SK-N-SH (cell line): ENCODE results near the gene SMAP1. TPM values are rescaled to one million over a fixed set of nuclear protein-coding genes. Genes with fewer than 3 reads are reported as not detected.

Experiments used
- CTCF ChIA-PET: fragments of 300-600, 350-600 bp; formaldehyde crosslinking; extraction: SDS; loops from one replicate; lab custom pipeline; 2021; lab: Yijun Ruan, JAX
- POLR2A ChIA-PET: fragments of 350-600 bp; sonication (Branson Sonifier 250); formaldehyde crosslinking; extraction: SDS; loops from one replicate; lab custom pipeline; 2020; ENCODE audit warnings: antibody characterized with exemption, inconsistent platforms; lab: Yijun Ruan, JAX
- DNase-seq: peaks from one replicate; pipeline ENCODE4 v3.0.0; 2012
- H2AFZ ChIP-seq: fragments of 200-600 bp; sonication (generic); 2 replicates; pipeline ENCODE4 v1.8.1; 2016; ENCODE audit warnings: antibody characterized with exemption, mild to moderate bottlenecking, low read depth
- H3F3A ChIP-seq: fragments of 200-600 bp; sonication (generic); replicated peaks from 2 replicates; pipeline ENCODE3; 2016; ENCODE audit warnings: antibody characterized with exemption, mild to moderate bottlenecking; ENCODE audit not compliant: insufficient read depth
- H3K27ac ChIP-seq, 2 experiments: fragments of 200-500 bp in 1 of 2; fragments of 200-600 bp in 1 of 2; sonication (Bioruptor generic) in 1 of 2; sonication (generic), shearing (Covaris generic) in 1 of 2; 2 replicates each; pipeline versions ENCODE4 v1.5.1 to v1.6.1; 2014 to 2016; ENCODE audit warnings: low read depth in 2 of 2, inconsistent platforms in 1 of 2, low read length in 1 of 2, mild to moderate bottlenecking in 1 of 2, mixed read lengths in 1 of 2
- H3K27me3 ChIP-seq: fragments of 200-600 bp; sonication (generic), shearing (Covaris generic); 2 replicates; pipeline ENCODE4 v1.6.1; 2016; ENCODE audit warnings: mixed run types; ENCODE audit not compliant: insufficient read depth
- H3K36me3 ChIP-seq, 2 experiments: fragments of 200-500 bp in 1 of 2; fragments of 200-600 bp in 1 of 2; sonication (Bioruptor generic) in 1 of 2; sonication (generic) in 1 of 2; replicated peaks in 1 of 2; 2 replicates each; pipeline versions ENCODE3 to v1.5.1; 2014 to 2016; ENCODE audit warnings: low read length in 1 of 2, mild to moderate bottlenecking in 1 of 2; ENCODE audit not compliant: insufficient read depth in 2 of 2, control insufficient read depth in 1 of 2
- H3K4me1 ChIP-seq, 2 experiments: fragments of 200-500 bp in 1 of 2; fragments of 200-600 bp in 1 of 2; sonication (Bioruptor generic) in 1 of 2; sonication (generic), shearing (Covaris generic) in 1 of 2; 2 replicates each; pipeline versions ENCODE4 v1.5.1 to v1.6.1; 2014 to 2016; ENCODE audit warnings: low read depth in 1 of 2, low read length in 1 of 2, mixed run types in 1 of 2; ENCODE audit not compliant: insufficient read depth in 2 of 2, control insufficient read depth in 1 of 2
- H3K4me2 ChIP-seq: fragments of 200-600 bp; sonication (generic), shearing (Covaris generic); 2 replicates; pipeline ENCODE4 v1.6.1; 2017; ENCODE audit warnings: mixed run types
- H3K4me3 ChIP-seq, 2 experiments: fragments of 200-500 bp in 1 of 2; fragments of 200-600 bp in 1 of 2; sonication (Bioruptor generic) in 1 of 2; sonication (generic), shearing (Covaris generic) in 1 of 2; 2 replicates each; pipeline versions ENCODE4 v1.5.1 to v1.8.1; 2014 to 2016; ENCODE audit warnings: low read depth in 2 of 2, inconsistent platforms in 1 of 2, low read length in 1 of 2, mild to moderate bottlenecking in 1 of 2, mixed read lengths in 1 of 2, moderate library complexity in 1 of 2
- H3K79me2 ChIP-seq: fragments of 200-600 bp; sonication (generic); 2 replicates; pipeline ENCODE4 v1.8.1; 2017; ENCODE audit warnings: mild to moderate bottlenecking; ENCODE audit not compliant: insufficient read depth
- H3K9ac ChIP-seq: fragments of 200-600 bp; sonication (generic); 2 replicates; pipeline ENCODE4 v1.6.1; 2017; ENCODE audit warnings: mixed run types
- H3K9me2 ChIP-seq: fragments of 200-600 bp; sonication (generic); 2 replicates; pipeline ENCODE4 v1.6.1; 2017; ENCODE audit warnings: mixed run types
- H3K9me3 ChIP-seq: fragments of 200-600 bp; sonication (generic); 2 replicates; pipeline ENCODE4 v1.6.1; 2017; ENCODE audit warnings: mixed run types, mild to moderate bottlenecking, moderate library complexity
- H4K20me1 ChIP-seq: fragments of 200-600 bp; sonication (generic); 2 replicates; pipeline ENCODE4 v1.6.1; 2017; ENCODE audit warnings: mild to moderate bottlenecking, mixed run types; ENCODE audit not compliant: insufficient read depth
- FOSL2 ChIP-seq: IDR thresholded peaks from 2 replicates; pipeline ENCODE4 v1.4.0; 2012; ENCODE audit warnings: low read depth, mild to moderate bottlenecking, moderate library complexity, borderline replicate concordance
- FOXJ3 ChIP-seq: sonication (generic); formaldehyde crosslinking; IDR thresholded peaks from 2 replicates; pipeline ENCODE4 v1.5.1; 2020; ENCODE audit warnings: mild to moderate bottlenecking, missing genetic modification reagents
- FOXM1 ChIP-seq: IDR thresholded peaks from 2 replicates; pipeline ENCODE4 v1.4.0; 2012; ENCODE audit warnings: low read depth, mild to moderate bottlenecking
- GATA2 ChIP-seq: sonication (generic); formaldehyde crosslinking; IDR thresholded peaks from 2 replicates; pipeline ENCODE4 v1.5.0; 2020; ENCODE audit warnings: mild to moderate bottlenecking, missing genetic modification reagents
- IRF3 ChIP-seq: fragments of 150-350 bp; IDR thresholded peaks from 2 replicates; pipeline ENCODE4 v1.6.1; 2016; ENCODE audit warnings: mild to moderate bottlenecking, low read depth, low read length
- JUND ChIP-seq: IDR thresholded peaks from 2 replicates; pipeline ENCODE4 v1.4.0; 2012
- MXI1 ChIP-seq: IDR thresholded peaks from 2 replicates; pipeline ENCODE4 v1.6.1; 2012; ENCODE audit warnings: mild to moderate bottlenecking, low read depth, low read length, improper control_type of control experiment
- NRF1 ChIP-seq: IDR thresholded peaks from 2 replicates; pipeline ENCODE4 v1.6.1; 2012; ENCODE audit warnings: low read depth, mild to moderate bottlenecking, low read length
- POLR2AphosphoS5 ChIP-seq: IDR thresholded peaks from 2 replicates; pipeline ENCODE4 v1.6.1; 2012; ENCODE audit warnings: low read depth, low read length
- RCOR1 ChIP-seq: fragments of 150-350 bp; IDR thresholded peaks from 2 replicates; pipeline ENCODE4 v1.6.1; 2017; ENCODE audit warnings: antibody characterized with exemption, low read length
- RFX5 ChIP-seq: IDR thresholded peaks from 2 replicates; pipeline ENCODE4 v1.6.1; 2012; ENCODE audit warnings: mild to moderate bottlenecking, improper control_type of control experiment, low read length
- RXRA ChIP-seq: IDR thresholded peaks from 2 replicates; pipeline ENCODE4 v1.4.0; 2012; ENCODE audit warnings: low read depth, mild to moderate bottlenecking, borderline replicate concordance
- ZBTB33 ChIP-seq: IDR thresholded peaks from 2 replicates; pipeline ENCODE4 v1.4.0; 2012; ENCODE audit warnings: low read depth, borderline replicate concordance
- WGBS: methylation state at CpG from one replicate; pipeline ENCODE4 v1.1.6; 2017; ENCODE audit warnings: low lambda C conversion rate; 5-methylcytosine and 5-hydroxymethylcytosine counted together
- polyA plus RNA-seq, 3 experiments: library from polyadenylated mRNA; depleted of rRNA; stranded (reverse); fragments of >200 nt; gene quantifications; 2 replicates each; pipeline ENCODE4 v1.2.3, GENCODE V29; 2012
- TF ChIP-seq, protein P1 (sequence below): fragments of 200-600 bp; sonication (generic); IDR thresholded peaks from 2 replicates; pipeline ENCODE4 v1.6.1; 2017; ENCODE audit warnings: antibody characterized with exemption, mild to moderate bottlenecking, moderate library complexity

Gene SMAP1
- polyA plus RNA-seq, 1 of the 3 experiments (the other 2 are of a cell fraction): 12.6 TPM

DNA sequence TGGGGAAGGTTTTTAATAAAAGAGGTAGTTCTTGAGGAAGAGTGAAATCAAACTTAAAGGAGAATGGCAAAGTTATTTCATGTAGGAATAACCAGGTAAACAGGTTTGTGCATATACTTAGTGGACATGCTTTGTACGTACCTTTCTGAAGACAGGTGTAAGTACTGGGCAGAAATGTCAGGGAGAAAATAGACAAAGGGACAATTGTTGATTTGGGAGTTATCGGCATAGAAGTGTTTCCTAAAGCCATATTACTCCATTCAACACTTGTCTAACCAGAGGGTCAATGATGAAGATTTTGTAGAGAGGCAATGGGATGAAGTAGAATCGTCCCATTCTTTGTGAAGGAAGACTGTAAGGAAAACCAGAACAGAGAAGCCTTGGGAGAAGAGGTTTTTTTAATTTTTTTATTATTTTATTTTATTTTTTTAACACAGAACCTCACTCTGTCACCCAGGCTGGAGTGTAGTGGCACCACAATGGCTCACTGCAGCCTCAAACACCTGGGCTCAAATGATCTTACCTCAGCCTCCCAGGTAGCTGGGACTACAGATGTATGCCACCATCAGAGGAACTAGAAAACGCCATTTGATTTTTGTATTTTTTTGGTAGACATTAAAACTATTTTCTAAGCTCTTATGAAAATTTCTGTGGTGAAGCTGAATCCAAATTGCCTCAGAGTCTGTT is 18.0 kb downstream of the SMAP1 start:
- peaks cover 42% of the 10 kb centered on the region for H3K79me2 ChIP-seq
- H3K4me1 ChIP-seq: no peaks in the 10 kb centered on the region
- 72% methylated on average over 4 of the region's 4 CpGs for WGBS
- no peaks in the 10 kb centered on the region for H3K27me3 ChIP-seq
- peaks cover 11% of the 10 kb centered on the region for H3F3A ChIP-seq
- CTCF ChIA-PET: interaction anchor here (0.8 to 3.1 kb wide), 16 partner anchors 11 to 465 kb away, joined by 3 to 27 read pairs (median 8); partner anchors contain the start of gene FAM135A
- no peak overlapping the region for H3K4me3 ChIP-seq
- H3K36me3 ChIP-seq: no peaks in the 10 kb centered on the region
- H3K27ac ChIP-seq: no peak overlapping the region
- no peak for TF ChIP-seq POLR2AphosphoS5
- no peak for TF ChIP-seq RXRA
- no peak for TF ChIP-seq FOXJ3 (CRISPR knock-in tag)
- TF ChIP-seq RCOR1: no peak
- TF ChIP-seq, protein P1, sequence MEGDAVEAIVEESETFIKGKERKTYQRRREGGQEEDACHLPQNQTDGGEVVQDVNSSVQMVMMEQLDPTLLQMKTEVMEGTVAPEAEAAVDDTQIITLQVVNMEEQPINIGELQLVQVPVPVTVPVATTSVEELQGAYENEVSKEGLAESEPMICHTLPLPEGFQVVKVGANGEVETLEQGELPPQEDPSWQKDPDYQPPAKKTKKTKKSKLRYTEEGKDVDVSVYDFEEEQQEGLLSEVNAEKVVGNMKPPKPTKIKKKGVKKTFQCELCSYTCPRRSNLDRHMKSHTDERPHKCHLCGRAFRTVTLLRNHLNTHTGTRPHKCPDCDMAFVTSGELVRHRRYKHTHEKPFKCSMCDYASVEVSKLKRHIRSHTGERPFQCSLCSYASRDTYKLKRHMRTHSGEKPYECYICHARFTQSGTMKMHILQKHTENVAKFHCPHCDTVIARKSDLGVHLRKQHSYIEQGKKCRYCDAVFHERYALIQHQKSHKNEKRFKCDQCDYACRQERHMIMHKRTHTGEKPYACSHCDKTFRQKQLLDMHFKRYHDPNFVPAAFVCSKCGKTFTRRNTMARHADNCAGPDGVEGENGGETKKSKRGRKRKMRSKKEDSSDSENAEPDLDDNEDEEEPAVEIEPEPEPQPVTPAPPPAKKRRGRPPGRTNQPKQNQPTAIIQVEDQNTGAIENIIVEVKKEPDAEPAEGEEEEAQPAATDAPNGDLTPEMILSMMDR: no peak
- no peak for TF ChIP-seq GATA2
- no peak for TF ChIP-seq NRF1
- no peak for TF ChIP-seq FOXM1
- TF ChIP-seq JUND: no peak
- no peak for TF ChIP-seq RFX5
- no peak for TF ChIP-seq MXI1
- no peak for TF ChIP-seq FOSL2
- TF ChIP-seq ZBTB33: no peak
- no peak for TF ChIP-seq IRF3
- H3K9ac ChIP-seq: no peak overlapping the region
- no peak for DNase-seq
- no peak overlapping the region for H2AFZ ChIP-seq
- POLR2A ChIA-PET: no interaction called here
- H3K9me2 ChIP-seq: no peaks in the 10 kb centered on the region
- H3K9me3 ChIP-seq: no peaks in the 10 kb centered on the region
- no peak overlapping the region for H3K4me2 ChIP-seq
- peaks cover 13% of the 10 kb centered on the region for H4K20me1 ChIP-seq
